Duodenal mucosa (tissue), 2 donors: ENCODE results near the gene TTC7B.

Source experiments
- H3K27ac ChIP-seq: one replicate; pipeline ENCODE4 v1.7.0; 2013; ENCODE audit warnings: low read depth, low read length
- H3K27me3 ChIP-seq, 2 donors: one replicate each; pipeline ENCODE4 v1.7.0; 2013; ENCODE audit warnings: low read length in 2 of 2, control low read depth in 1 of 2; ENCODE audit not compliant: insufficient read depth in 2 of 2, control insufficient read depth in 1 of 2
- H3K36me3 ChIP-seq, 2 donors: one replicate each; pipeline ENCODE4 v1.7.0; 2013; ENCODE audit warnings: low read length in 2 of 2, control low read depth in 1 of 2; ENCODE audit not compliant: insufficient read depth in 2 of 2, control insufficient read depth in 1 of 2
- H3K4me1 ChIP-seq, 2 donors: one replicate each; pipeline ENCODE4 v1.7.0; 2013; ENCODE audit warnings: low read length in 2 of 2, control low read depth in 1 of 2; ENCODE audit not compliant: insufficient read depth in 2 of 2, control insufficient read depth in 1 of 2
- H3K4me3 ChIP-seq, 2 donors: one replicate each; pipeline ENCODE4 v1.7.0; 2013; ENCODE audit warnings: low read length in 2 of 2, low read depth in 1 of 2
- H3K9ac ChIP-seq, 2 donors: one replicate each; pipeline ENCODE4 v1.7.0; 2013; ENCODE audit warnings: low read length in 2 of 2, low read depth in 1 of 2
- H3K9me3 ChIP-seq, 2 donors: one replicate each; pipeline ENCODE4 v1.7.0; 2013; ENCODE audit warnings: low read length in 2 of 2, control low read depth in 1 of 2; ENCODE audit not compliant: control insufficient read depth in 1 of 2

TTC7B gene

DNA sequence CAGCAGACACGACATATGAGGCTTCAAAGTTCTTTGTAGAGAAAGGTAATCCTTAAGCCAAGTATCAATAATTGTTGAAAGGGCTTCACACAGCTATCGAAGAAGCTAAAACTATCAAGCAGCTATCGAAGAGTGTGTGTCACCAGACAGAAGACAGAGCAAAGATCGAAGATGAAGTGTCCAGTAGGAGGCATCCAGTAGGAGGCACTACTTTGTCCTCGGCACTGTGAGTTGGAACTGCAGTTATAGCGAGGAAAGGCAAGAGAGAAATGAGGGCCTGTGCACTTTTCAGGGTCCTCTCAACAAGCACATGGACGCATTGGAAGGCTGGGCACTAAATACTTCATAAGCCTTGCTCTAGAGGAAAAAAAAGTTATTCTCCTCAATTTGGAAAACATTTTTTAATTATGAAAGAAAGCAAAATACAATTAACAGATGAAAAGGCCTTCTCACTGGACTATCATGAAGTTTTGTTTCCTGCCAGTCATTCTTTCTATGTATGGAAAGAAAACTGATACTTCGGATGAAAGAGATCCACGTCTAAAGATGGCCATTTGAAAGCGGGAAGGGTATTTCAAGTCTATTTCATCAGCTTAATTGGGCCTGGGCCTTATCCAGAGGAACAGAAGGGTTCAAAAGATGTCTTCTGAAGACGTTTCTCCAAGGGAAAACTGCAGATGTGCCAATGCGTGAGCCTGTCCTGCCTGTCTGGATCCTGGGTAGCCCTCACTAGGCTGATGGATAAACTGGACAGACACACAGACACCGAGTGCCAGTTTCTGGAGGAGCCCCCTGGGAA, 244.9 kb downstream of the TTC7B start:
- Histone ChIP-seq H3K4me1 (no peaks in the 10 kb centered on the region), H3K4me3 (no peak overlapping the region), H3K36me3 (peaks cover 0 to 3% of the 10 kb centered on the region in 2 donors), H3K9me3 (no peaks in the 10 kb centered on the region), H3K9ac (no peak overlapping the region), H3K27ac (no peak overlapping the region), H3K27me3 (no peaks in the 10 kb centered on the region)

DNA sequence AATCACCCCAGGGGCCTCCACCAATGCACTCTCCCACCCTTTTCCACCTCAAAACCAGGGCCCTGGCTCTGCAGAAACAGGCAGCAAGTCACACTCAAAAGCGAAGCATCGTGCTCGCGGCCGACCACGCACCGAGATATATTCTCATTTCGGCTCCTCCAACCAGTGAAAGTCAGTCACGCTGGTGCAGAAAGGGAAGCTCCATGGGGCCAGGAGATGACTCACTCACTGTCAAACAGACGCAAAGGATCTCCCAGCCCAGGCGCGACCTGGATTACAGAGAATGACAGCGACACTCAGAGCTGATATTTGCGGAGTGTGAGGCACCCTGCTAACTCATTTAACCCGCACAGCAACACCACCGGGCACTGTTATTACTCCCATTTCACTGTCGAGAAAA, 245.8 kb downstream of the TTC7B start:
- H3K9me3 ChIP-seq: no peaks in the 10 kb centered on the region
- no peak overlapping the region for H3K9ac ChIP-seq
- H3K4me3 ChIP-seq: no peak overlapping the region
- no peak overlapping the region for H3K27ac ChIP-seq
- H3K27me3 ChIP-seq: no peaks in the 10 kb centered on the region
- no peaks in the 10 kb centered on the region for H3K4me1 ChIP-seq
- H3K36me3 ChIP-seq: peaks cover 0 to 3% of the 10 kb centered on the region in 2 donors

DNA sequence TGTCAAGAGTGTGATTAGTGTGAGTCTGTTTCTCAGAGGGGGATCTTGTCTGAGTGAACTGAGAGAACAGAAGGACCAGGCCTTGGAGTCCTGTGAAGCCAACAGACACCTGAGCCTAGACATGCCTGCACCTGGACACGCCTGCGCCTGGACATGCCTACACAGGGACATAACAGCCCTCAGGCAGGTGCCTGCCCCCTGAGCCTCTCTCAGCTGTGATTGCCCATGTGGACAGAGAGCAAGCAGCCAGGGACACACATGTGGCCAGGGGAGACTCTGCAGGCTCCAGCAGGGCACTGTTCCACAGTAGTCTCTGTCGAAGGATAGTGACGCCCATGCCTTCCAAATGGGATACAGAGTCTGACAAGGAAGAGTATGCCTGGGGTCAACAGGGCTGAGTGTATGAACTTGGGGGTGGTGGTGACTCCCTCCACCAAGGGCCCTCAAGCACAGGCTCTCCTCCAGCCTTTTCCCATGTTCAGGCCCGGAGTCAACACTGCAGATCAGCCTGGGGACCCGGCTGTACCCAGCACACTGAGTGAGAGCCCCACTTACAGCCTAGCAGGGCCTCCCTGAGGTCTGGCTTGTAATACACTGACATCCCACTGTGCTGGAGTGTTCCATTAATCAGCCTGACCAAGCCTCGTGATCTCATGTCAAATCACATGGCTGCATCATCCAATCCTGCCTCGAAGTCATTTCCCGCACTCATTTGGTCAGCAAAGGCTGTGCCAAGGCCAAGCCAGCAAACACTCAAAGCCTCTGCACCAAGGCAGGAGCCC, 246.4 kb downstream of the TTC7B start:
- Histone ChIP-seq H3K27ac (no peak overlapping the region), H3K4me1 (no peaks in the 10 kb centered on the region)

DNA sequence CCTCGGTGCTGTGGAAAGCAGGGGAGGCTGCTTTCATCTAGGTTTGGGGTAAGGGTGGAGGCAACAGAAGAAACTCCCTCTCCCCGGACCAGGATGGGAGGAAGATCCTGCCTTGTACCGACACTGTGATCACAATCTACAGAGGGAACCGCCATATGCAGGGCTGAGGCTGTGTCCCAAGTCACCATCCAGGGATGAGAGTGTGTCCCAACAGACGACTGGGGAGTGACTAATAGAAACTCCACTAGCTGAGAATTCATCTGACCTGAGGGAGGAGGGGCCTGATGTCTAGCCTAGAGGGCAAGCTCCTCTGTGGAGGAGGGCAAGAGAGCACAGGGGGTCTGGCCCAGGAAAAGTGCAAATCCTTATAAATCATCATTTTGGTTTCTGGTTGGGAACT, 247.0 kb downstream of the TTC7B start:
- Histone ChIP-seq H3K9ac (no peak overlapping the region), H3K27ac (no peak overlapping the region), H3K4me3 (no peak overlapping the region), H3K4me1 (no peaks in the 10 kb centered on the region), H3K9me3 (no peaks in the 10 kb centered on the region), H3K27me3 (no peaks in the 10 kb centered on the region), H3K36me3 (peaks cover 0 to 3% of the 10 kb centered on the region in 2 donors)

More for the DNA sequence above, 246.4 kb downstream of the TTC7B start:
- no peaks in the 10 kb centered on the region for H3K27me3 ChIP-seq
- H3K4me3 ChIP-seq: no peak overlapping the region
- no peaks in the 10 kb centered on the region for H3K9me3 ChIP-seq
- peaks cover 0 to 3% of the 10 kb centered on the region in 2 donors for H3K36me3 ChIP-seq
- H3K9ac ChIP-seq: no peak overlapping the region

DNA sequence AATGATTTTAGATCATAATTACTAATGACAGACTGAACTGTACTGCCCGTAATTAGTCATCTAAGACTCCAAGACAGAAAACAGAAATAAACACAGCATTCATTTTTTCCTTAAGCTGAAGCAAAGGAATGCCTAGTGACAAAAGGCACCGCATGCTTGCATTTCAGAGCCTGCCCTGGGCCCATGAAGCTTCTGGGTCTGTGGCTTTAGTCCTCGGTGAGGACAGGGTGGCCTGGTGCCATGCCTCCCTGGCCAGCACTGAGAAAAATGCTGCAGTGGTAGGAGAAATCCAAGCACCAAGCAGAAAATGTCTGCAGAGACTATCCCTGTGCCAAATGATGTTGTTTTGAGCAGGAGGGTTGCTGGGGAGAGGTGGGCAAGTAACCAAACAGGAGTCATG, 247.8 kb downstream of the TTC7B start:
- no peaks in the 10 kb centered on the region for H3K9me3 ChIP-seq
- H3K36me3 ChIP-seq: peaks cover 0 to 3% of the 10 kb centered on the region in 2 donors
- no peaks in the 10 kb centered on the region for H3K27me3 ChIP-seq
- no peak overlapping the region for H3K27ac ChIP-seq
- H3K4me1 ChIP-seq: no peaks in the 10 kb centered on the region
- H3K4me3 ChIP-seq: no peak overlapping the region
- no peak overlapping the region for H3K9ac ChIP-seq

DNA sequence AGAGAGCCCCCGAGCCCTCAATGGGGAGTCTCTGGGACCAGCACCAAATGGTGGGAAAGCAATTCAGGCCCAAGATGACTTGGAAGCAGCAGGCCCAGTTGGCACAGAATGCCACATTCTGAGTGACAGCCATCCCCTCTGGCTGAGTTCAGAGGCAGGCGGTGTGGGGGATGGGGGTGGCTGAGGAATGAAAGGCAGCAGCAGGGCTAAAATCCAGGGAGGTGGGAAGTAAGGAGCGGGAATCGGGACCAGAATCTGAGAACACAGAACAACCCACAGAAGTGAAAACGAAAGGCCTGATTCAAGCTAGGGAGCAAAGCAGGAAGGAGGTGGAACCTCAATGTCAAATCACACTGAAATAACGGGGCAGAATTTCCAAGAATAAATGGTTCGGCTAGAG, 248.2 kb downstream of the TTC7B start:
- Histone ChIP-seq H3K9ac (no peak overlapping the region), H3K9me3 (no peaks in the 10 kb centered on the region), H3K36me3 (peaks cover 0 to 3% of the 10 kb centered on the region in 2 donors), H3K27me3 (no peaks in the 10 kb centered on the region), H3K4me3 (no peak overlapping the region), H3K4me1 (no peaks in the 10 kb centered on the region), H3K27ac (no peak overlapping the region)

DNA sequence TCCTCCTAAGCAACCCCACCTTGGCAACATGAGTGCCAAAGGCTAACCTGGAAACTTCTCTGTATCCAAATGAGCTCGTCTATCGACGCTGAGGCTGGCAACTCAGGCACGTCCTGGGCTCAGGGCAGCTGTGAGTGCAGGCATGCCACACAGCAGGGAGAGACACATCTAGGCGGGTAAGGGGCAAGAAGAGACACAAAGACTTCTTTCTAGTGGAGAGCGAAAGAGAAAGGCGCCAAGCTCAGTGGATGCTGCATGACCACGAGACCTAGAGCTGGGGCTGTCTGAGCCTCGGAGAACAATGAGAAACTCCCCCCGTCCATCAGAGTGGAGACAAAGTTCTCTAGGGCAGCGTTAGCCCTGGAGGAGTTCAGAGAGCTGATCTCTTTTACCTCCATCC, 249.0 kb downstream of the TTC7B start:
- Histone ChIP-seq H3K27ac (no peak overlapping the region), H3K4me3 (no peak overlapping the region), H3K9ac (no peak overlapping the region), H3K9me3 (no peaks in the 10 kb centered on the region), H3K27me3 (no peaks in the 10 kb centered on the region), H3K4me1 (no peaks in the 10 kb centered on the region), H3K36me3 (peaks cover 0 to 3% of the 10 kb centered on the region in 2 donors)

DNA sequence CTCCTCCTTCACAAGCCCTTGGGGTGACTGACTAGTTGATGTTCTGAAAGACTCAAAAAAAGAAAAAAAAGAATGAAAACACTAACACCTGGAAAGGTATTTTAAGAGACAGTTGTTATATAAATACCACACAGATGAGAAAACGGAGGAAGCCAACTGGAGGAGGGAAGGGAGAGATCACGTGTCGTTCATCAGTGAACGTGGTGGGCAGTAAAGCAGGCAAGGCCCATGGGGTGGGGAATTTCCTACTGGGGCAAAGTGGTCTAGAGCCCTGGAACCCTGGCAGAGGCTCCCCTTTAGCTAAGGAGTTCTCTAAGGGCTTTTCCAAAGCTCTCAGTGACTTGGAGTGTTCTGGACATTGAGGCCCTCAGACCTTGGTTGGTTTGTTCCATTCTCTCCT, 249.7 kb downstream of the TTC7B start:
- H3K27me3 ChIP-seq: no peaks in the 10 kb centered on the region

DNA sequence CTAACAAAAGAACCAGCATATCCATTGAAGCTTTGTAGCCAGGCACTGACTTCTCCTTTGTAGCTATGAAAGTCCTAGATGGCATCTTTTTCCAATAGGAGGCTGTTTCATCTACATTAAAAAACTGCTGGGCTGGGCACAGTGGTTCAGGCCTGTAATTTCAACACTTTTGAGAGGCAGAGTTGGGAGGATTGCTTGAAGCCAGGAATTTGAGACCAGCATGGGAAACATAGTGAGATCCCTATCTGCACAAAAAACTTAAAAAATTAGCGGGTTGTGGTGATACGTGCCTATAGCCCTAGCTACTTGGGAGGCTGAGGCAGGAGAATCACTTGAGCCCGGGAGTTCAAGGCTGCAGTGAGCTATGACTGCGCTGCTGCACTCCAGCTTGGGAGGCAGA, 251.7 kb downstream of the TTC7B start:
- Histone ChIP-seq H3K4me3 (no peak overlapping the region), H3K27ac (no peak overlapping the region), H3K9me3 (no peaks in the 10 kb centered on the region), H3K36me3 (no peaks in the 10 kb centered on the region), H3K4me1 (no peaks in the 10 kb centered on the region), H3K9ac (no peak overlapping the region), H3K27me3 (no peaks in the 10 kb centered on the region)

More for the DNA sequence above, 249.7 kb downstream of the TTC7B start:
- Histone ChIP-seq H3K4me1 (no peaks in the 10 kb centered on the region), H3K27ac (no peak overlapping the region), H3K9ac (no peak overlapping the region), H3K36me3 (peaks cover 0 to 3% of the 10 kb centered on the region in 2 donors), H3K4me3 (no peak overlapping the region), H3K9me3 (no peaks in the 10 kb centered on the region)

DNA sequence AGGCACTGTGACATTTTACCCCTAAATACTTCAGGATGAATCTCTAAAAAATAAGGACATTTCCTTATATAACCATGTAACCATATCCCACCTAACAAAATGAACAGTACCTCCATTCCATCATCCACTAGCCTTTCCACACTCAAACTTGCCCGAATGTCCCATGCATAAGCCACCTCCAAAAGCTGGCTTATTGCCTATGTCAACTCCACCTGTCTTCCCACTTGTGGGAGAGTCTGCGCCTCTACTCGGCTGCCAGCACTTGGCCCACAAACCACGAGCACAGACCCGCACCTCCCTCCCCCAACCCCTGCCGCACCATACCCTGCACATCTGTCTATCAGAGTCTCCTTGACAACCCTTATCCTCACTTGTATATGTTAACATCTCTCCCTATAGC, 253.6 kb downstream of the TTC7B start:
- H3K9ac ChIP-seq: no peak overlapping the region
- no peaks in the 10 kb centered on the region for H3K9me3 ChIP-seq
- H3K27me3 ChIP-seq: no peaks in the 10 kb centered on the region
- H3K27ac ChIP-seq: no peak overlapping the region
- H3K36me3 ChIP-seq: no peaks in the 10 kb centered on the region
- no peak overlapping the region for H3K4me3 ChIP-seq
- no peaks in the 10 kb centered on the region for H3K4me1 ChIP-seq
